Stimulated activated CD4-positive, alpha-beta T cell treated with anti-CD3 and anti-CD28 coated beads, Interleukin-1b, Interleukin-23, amount 100 ng/mL, for 4 hours (primary cell): Measurements from ENCODE around the gene LSM12.

ENCODE experiments used
- DNase-seq, 2 donors: peaks; one replicate each; pipeline ENCODE4 v3.0.0-alpha.2; 2020; ENCODE audit warnings: low read depth in 2 of 2

LSM12 gene

DNA sequence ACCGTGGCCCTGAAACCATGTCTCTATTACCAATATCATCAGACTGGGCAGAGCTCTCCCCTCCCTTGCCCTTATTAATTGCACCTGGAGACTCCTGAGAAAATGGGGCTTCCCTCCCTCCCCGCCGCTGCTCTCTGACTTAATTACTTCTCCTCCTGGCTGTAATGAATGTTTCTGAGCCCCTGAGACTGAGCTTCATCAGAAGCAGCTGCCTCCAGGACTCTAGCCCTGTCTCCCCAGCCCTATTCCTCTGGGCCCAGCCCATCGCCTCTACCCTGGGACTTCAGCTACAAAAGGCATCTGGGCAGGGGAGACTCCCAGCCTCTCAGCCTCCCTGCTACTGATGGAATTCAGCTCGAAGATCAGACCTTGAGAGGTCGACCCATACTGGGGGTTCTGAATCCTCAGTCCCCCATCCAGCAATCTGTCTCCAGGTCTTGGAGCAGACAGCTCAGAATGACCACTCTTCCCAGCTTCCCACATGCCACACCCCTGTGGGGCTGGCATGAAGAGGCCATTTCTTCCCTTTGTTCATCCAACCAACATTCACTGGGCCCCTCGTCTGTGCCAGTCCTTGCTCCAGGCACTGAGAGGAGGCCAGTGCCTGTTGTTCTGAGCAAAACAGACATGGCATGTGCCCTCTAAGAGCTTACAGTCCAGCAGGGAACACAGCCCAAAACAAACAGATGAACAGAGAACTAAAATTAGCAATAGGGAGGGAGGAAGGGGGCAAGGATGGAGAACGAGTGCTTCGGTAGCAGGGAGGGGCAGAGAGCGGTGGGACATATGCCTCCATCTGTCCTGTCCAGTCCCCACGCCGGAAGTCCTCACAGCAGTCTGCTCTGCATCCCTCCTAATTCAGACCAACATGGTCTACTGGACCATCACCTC lies 79.1 kb downstream of the LSM12 start:
- no peak for DNase-seq

GRCh38 chr17:43986225-43986981 lies 80.1 kb downstream of the LSM12 start:
- DNase-seq, result no peak

DNA sequence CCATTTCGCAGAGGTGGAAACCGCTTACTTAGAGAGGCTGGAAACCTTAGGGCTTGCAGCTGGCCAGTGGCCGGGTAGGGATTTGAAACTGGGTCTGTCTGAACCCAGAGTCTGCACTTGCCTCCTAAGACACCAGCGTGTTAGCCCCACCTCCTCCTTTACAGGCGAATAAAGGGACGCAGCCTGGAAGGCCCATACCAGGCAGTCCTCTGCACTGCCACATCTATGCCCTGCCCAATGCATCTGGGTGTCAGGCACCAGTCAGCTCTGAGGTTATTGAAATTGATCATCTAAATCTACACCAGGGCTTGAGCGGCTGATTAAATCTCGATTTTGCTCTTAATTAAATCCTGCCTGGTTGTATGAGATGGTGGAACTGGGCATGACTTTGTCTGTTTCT lies 82.0 kb downstream of the LSM12 start:
- DNase-seq, result no peak
